Activated naive CD8-positive, alpha-beta T cell (primary cell): ENCODE data around the gene TMEM204.

Source experiments
- H3K27ac Mint-ChIP-seq: one replicate; pipeline ENCODE4 v1.8.0; 2021; ENCODE audit warnings: mixed read lengths
- H3K27me3 Mint-ChIP-seq: one replicate; pipeline ENCODE4 v1.8.0; 2021; ENCODE audit warnings: mixed read lengths
- H3K36me3 Mint-ChIP-seq: one replicate; pipeline ENCODE4 v1.8.0; 2021; ENCODE audit warnings: mixed read lengths
- H3K4me1 Mint-ChIP-seq: one replicate; pipeline ENCODE4 v1.8.0; 2021; ENCODE audit warnings: low read depth, mixed read lengths
- H3K4me3 Mint-ChIP-seq: one replicate; pipeline ENCODE4 v1.8.0; 2021; ENCODE audit warnings: mild to moderate bottlenecking, mixed read lengths
- H3K9me3 Mint-ChIP-seq: one replicate; pipeline ENCODE4 v1.8.0; 2021; ENCODE audit warnings: low read depth, mixed read lengths

The TMEM204 gene

GRCh38 chr16:1495211-1495888 is 38.1 kb upstream of the TMEM204 start:
- Mint-ChIP-seq H3K27ac (peak overlapping the region; percentile 58), H3K9me3 (no peaks in the 10 kb centered on the region), H3K27me3 (no peaks in the 10 kb centered on the region), H3K4me1 (peaks cover 11% of the 10 kb centered on the region), H3K4me3 (peak overlapping the region; percentile 56), H3K36me3 (no peaks in the 10 kb centered on the region)

GRCh38 chr16:1495889-1496262 is 37.6 kb upstream of the TMEM204 start:
- Mint-ChIP-seq H3K27me3 (no peaks in the 10 kb centered on the region), H3K27ac (no peak overlapping the region), H3K4me3 (no peak overlapping the region), H3K9me3 (no peaks in the 10 kb centered on the region), H3K4me1 (peaks cover 11% of the 10 kb centered on the region), H3K36me3 (no peaks in the 10 kb centered on the region)

GRCh38 chr16:1496464-1496863 is 37.0 kb upstream of the TMEM204 start:
- Mint-ChIP-seq H3K36me3 (no peaks in the 10 kb centered on the region), H3K4me1 (peaks cover 11% of the 10 kb centered on the region), H3K27ac (no peak overlapping the region), H3K4me3 (peak overlapping the region; percentile 20), H3K9me3 (no peaks in the 10 kb centered on the region), H3K27me3 (no peaks in the 10 kb centered on the region)

DNA sequence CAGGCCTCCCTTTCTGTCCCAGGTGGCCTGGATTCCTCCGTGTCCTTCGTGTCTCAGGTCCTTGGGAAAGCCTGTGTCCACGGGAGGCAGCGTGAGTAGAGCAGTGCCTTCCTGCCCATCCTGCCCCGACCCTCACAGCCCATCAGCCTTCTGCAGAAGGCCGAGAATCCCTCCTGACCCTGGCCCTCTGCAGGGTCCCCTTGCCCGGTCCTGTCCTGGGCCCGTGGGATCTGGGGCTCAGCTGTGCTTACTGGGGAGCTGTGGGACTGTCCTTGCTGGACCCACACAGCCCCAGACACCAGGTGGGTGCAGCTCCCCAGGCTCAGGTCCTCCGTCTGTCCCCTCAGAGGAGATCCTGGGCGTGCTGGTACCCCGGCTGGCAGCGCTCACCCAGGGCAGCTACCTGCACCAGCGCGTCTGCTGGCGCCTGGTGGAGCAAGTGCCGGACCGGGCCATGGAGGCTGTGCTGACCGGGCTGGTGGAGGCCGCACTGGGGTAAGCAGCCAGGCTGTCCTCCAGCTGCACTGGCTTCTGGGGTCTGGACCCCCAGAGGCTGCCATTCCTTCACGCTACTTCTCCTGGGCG is 36.4 kb upstream of the TMEM204 start:
- Mint-ChIP-seq H3K4me3 (no peak overlapping the region), H3K36me3 (no peaks in the 10 kb centered on the region), H3K27ac (no peak overlapping the region), H3K9me3 (no peaks in the 10 kb centered on the region), H3K4me1 (peaks cover 11% of the 10 kb centered on the region), H3K27me3 (no peaks in the 10 kb centered on the region)

DNA sequence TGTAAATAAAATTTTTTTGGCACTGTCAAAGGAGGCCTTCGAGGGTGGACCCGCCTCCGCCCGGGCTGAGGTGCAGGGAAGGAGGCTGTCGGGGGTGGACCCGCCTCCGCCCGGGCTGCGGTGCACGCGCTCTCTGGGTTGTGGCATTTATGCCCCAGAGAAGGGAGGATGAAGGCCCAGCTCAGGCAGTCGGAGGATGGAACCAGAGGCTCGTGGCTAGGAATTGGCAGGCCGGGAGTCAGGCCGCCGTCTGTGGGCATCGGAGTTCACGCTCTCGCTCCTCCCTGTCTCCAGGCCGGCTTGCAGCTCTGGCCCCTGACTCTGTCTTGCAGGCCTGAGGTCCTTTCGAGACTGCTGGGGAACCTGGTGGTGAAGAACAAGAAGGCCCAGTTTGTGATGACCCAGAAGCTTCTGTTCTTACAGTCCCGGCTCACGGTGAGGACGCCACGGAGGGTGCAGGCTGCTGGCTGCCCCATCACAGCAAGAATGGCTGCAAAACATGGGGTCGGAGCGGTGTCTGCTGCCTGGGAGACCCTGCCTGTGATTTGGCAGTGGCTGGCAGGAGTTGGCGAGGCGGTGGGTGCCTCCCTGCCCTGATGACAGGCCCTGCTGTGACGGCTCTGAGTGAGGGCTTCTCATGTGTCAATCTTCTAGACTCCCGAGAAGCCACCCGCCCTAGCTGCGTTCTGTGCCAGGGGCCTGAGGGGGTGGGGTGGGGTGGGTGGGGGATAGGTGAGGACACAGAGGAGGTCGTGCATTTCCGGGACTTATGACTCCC is 34.4 kb upstream of the TMEM204 start:
- no peaks in the 10 kb centered on the region for H3K36me3 Mint-ChIP-seq
- H3K9me3 Mint-ChIP-seq = no peaks in the 10 kb centered on the region
- H3K4me1 Mint-ChIP-seq = peaks cover 1% of the 10 kb centered on the region
- no peak overlapping the region for H3K4me3 Mint-ChIP-seq
- no peaks in the 10 kb centered on the region for H3K27me3 Mint-ChIP-seq
- H3K27ac Mint-ChIP-seq = no peak overlapping the region

- Mint-ChIP-seq H3K36me3 (no peaks in the 10 kb centered on the region), H3K4me3 (no peak overlapping the region), H3K4me1 (no peaks in the 10 kb centered on the region), H3K27ac (no peak overlapping the region), H3K9me3 (no peaks in the 10 kb centered on the region), H3K27me3 (no peaks in the 10 kb centered on the region)
Observed at GRCh38 chr16:1499756-1500464, 33.6 kb upstream of the TMEM204 start.

DNA sequence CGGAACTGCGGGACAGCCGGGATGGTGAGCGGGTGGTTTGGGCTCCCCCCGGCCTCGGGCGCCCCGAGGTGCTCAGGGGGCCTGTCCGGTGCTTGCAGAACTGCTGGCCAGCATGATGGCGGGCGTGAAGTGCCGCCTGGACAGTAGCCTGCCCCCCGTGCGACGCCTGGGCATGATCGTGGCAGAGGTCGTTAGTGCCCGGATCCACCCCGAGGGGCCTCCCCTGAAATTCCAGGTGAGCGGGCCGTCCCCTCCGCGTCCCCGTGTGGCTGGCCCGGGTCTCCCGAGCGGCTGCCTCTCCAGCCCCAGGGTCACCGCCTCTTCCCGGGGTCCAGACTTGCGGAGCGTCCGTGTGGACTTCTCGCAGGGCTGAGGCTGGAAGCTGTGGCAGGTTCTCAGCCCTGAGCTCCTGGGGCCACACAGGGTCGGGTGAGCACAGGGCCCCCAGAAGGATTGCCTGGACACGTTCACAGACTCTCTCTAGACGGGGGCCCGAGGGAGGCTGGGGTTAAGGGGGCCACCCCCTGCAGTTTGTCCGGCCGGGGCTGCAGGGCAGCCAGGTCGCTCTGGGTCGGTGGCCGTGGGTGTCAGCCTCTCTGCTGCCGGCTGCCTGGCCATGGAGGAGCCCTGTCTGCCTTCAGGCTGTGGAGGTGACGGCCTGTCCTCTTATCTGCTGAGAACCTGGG is 32.9 kb upstream of the TMEM204 start:
- no peaks in the 10 kb centered on the region for H3K4me1 Mint-ChIP-seq
- H3K4me3 Mint-ChIP-seq = no peak overlapping the region
- no peak overlapping the region for H3K27ac Mint-ChIP-seq
- H3K9me3 Mint-ChIP-seq = no peaks in the 10 kb centered on the region
- no peaks in the 10 kb centered on the region for H3K36me3 Mint-ChIP-seq
- H3K27me3 Mint-ChIP-seq = no peaks in the 10 kb centered on the region

DNA sequence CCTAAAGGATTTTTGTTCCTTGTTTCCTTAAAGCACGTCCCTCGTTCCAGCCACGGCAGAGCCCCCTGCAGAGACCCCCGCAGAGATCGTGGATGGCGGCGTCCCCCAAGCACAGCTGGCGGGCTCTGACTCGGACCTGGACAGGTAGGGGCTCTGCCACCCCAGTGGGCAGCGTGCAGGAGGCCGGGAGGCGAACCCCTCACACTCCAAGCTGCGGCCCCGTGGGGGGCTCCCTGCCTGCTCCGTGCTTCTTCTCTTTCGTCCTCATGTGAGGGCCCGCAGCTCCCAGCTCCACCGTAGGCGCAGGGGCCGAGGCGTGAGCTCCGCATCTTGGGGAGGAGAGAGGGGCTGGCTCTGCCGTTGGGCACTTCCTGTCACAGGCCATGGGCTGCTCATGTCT is 31.8 kb upstream of the TMEM204 start:
- Mint-ChIP-seq H3K36me3 (no peaks in the 10 kb centered on the region), H3K27me3 (no peaks in the 10 kb centered on the region), H3K4me1 (no peaks in the 10 kb centered on the region), H3K9me3 (no peaks in the 10 kb centered on the region), H3K27ac (no peak overlapping the region), H3K4me3 (no peak overlapping the region)

DNA sequence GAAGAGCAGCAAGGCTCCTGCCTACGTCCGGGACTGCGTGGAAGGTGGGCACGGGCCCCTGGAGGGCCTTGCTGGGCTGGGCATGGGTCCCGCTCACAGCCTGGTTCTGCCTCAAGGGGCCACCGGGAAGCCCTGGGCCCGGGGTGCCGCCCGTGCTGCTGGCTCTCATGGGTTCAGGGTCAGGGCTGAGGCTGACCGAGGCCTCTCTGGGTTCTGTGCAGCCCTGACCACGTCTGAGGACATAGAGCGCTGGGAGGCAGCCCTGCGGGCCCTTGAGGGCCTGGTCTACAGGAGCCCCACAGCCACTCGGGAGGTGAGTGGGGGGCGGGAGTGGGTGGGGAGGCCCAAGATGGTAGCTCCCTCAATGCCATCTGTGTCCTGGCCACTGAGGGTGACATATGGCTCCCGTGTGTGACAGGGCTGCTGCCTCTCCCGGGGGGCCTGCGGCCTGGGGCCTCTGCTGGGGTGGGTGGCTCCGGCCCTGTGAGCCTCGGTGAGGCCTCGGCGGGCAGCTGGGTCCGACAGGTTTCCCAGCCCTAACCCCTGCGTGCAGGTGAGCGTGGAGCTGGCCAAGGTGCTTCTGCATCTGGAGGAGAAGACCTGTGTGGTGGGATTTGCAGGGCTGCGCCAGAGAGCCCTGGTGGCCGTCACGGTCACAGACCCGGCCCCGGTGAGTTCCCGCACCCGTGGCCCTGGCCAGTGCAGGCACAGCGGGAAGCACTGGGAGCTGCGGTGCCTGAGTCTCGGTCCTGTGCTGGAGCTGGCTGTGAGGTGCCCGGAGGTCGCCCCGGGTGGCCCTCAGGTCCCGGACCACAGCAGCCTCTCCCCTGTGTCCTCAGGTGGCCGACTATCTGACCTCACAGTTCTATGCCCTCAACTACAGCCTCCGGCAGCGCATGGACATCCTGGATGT is 31.1 kb upstream of the TMEM204 start:
- H3K4me1 Mint-ChIP-seq = no peaks in the 10 kb centered on the region
- H3K27ac Mint-ChIP-seq = no peak overlapping the region
- no peaks in the 10 kb centered on the region for H3K9me3 Mint-ChIP-seq
- H3K27me3 Mint-ChIP-seq = no peaks in the 10 kb centered on the region
- H3K4me3 Mint-ChIP-seq = no peak overlapping the region
- H3K36me3 Mint-ChIP-seq = no peaks in the 10 kb centered on the region

GRCh38 chr16:1503110-1503955 is 30.1 kb upstream of the TMEM204 start:
- H3K36me3 Mint-ChIP-seq = no peaks in the 10 kb centered on the region
- no peaks in the 10 kb centered on the region for H3K4me1 Mint-ChIP-seq
- H3K9me3 Mint-ChIP-seq = no peaks in the 10 kb centered on the region
- H3K4me3 Mint-ChIP-seq = no peak overlapping the region
- H3K27ac Mint-ChIP-seq = no peak overlapping the region
- H3K27me3 Mint-ChIP-seq = no peaks in the 10 kb centered on the region

DNA sequence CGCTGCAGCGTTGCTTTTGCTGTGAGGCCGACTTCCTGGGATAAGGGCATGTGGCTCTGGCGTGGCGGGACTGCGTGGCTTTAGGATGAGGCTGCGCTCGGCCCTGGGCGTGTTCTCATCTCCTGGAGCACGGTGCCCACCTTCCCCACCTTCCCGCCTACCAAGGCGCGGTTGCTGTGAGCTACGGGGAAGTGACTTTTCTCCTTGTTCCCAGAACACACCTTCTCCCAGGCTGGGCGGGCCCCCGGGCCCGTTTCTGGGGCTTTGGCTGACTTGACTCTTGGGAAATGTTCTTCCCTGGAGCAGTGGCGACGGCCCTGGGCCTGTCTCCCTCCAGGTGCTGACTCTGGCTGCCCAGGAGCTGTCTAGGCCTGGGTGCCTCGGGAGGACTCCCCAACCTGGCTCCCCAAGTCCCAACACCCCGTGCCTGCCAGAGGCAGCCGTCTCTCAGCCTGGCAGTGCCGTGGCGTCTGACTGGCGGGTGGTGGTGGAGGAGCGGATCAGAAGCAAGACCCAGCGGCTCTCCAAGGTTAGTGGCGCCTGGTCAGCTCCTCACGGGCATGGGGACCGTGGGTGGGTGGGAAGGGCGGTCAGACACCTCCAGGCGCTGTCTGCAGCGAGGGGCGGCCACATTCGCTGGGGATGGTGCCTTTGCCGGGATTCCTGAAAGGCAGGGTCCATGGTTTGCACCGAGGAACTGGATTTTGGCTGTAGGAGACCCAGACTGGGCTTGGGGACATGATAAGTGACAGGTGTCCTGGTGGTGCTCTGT is 28.2 kb upstream of the TMEM204 start:
- no peaks in the 10 kb centered on the region for H3K36me3 Mint-ChIP-seq
- no peak overlapping the region for H3K27ac Mint-ChIP-seq
- H3K27me3 Mint-ChIP-seq = no peaks in the 10 kb centered on the region
- H3K9me3 Mint-ChIP-seq = no peaks in the 10 kb centered on the region
- H3K4me3 Mint-ChIP-seq = no peak overlapping the region
- no peaks in the 10 kb centered on the region for H3K4me1 Mint-ChIP-seq

- Mint-ChIP-seq H3K36me3 (no peaks in the 10 kb centered on the region), H3K9me3 (no peaks in the 10 kb centered on the region), H3K4me3 (no peak overlapping the region), H3K4me1 (no peaks in the 10 kb centered on the region), H3K27ac (no peak overlapping the region), H3K27me3 (no peaks in the 10 kb centered on the region)
Observed at GRCh38 chr16:1505912-1506311, 27.6 kb upstream of the TMEM204 start.
